CD4-positive, CD25-positive, alpha-beta regulatory T cell (primary cell): ENCODE measurements around the gene CYB561. TPM values are rescaled to one million over a fixed set of nuclear protein-coding genes. Genes with fewer than 3 reads are reported as not detected.

Source experiments
- ATAC-seq, 2 donors: fragments of 150-1000 bp; cut with Tn5 transposase; one replicate each; pipeline ENCODE4 v1.10.0; 2021; ENCODE audit warnings: low read depth in 2 of 2, moderate number of reproducible peaks in 2 of 2, moderate library complexity in 1 of 2
- DNase-seq, 3 donors: peaks; one replicate each; pipeline versions ENCODE4 v3.0.0 to v3.0.0-alpha.2; 2012 to 2022; ENCODE audit warnings: mixed read lengths in 1 of 3
- H3K27ac ChIP-seq: one replicate; pipeline ENCODE4 v1.7.0; 2013; ENCODE audit warnings: mild to moderate bottlenecking, low read length; ENCODE audit not compliant: insufficient read depth, poor library complexity, severe bottlenecking
- H3K27me3 ChIP-seq: one replicate; pipeline ENCODE4 v1.7.0; 2013; ENCODE audit warnings: low read length; ENCODE audit not compliant: control insufficient read depth, insufficient read depth
- H3K36me3 ChIP-seq: one replicate; pipeline ENCODE4 v1.7.0; 2013; ENCODE audit warnings: mild to moderate bottlenecking, low read length, moderate library complexity; ENCODE audit not compliant: control insufficient read depth, insufficient read depth
- H3K4me1 ChIP-seq: 2 replicates; pipeline ENCODE4 v1.7.0; 2013; ENCODE audit warnings: mild to moderate bottlenecking, low read length; ENCODE audit not compliant: insufficient read depth, control insufficient read depth, poor library complexity, severe bottlenecking
- H3K4me3 ChIP-seq: one replicate; pipeline ENCODE4 v1.7.0; 2013; ENCODE audit warnings: low read depth, mild to moderate bottlenecking, low read length, moderate library complexity
- H3K9me3 ChIP-seq, 2 experiments: 1 replicate in 1 of 2; 2 replicates in 1 of 2; pipeline ENCODE4 v1.7.0; 2013; ENCODE audit warnings: low read length in 2 of 2, mild to moderate bottlenecking in 1 of 2, moderate library complexity in 1 of 2; ENCODE audit not compliant: control insufficient read depth in 2 of 2
- H3K27ac Mint-ChIP-seq, 3 donors: one replicate each; pipeline ENCODE4 v1.8.0; 2020 to 2022; ENCODE audit warnings: mild to moderate bottlenecking in 3 of 3, mixed read lengths in 3 of 3, moderate library complexity in 2 of 3
- H3K27me3 Mint-ChIP-seq: one replicate; pipeline ENCODE4 v1.8.0; 2022; ENCODE audit warnings: mild to moderate bottlenecking, mixed read lengths
- H3K36me3 Mint-ChIP-seq: one replicate; pipeline ENCODE4 v1.8.0; 2020; ENCODE audit warnings: mixed read lengths
- H3K4me1 Mint-ChIP-seq, 4 donors: one replicate each; pipeline ENCODE4 v1.8.0; 2020 to 2022; ENCODE audit warnings: mixed read lengths in 4 of 4, mild to moderate bottlenecking in 1 of 4
- H3K4me3 Mint-ChIP-seq, 4 donors: one replicate each; pipeline ENCODE4 v1.8.0; 2020 to 2022; ENCODE audit warnings: mild to moderate bottlenecking in 4 of 4, mixed read lengths in 4 of 4, moderate library complexity in 3 of 4
- H3K9me3 Mint-ChIP-seq, 7 donors: one replicate each; pipeline ENCODE4 v1.8.0; 2020 to 2022; ENCODE audit warnings: mixed read lengths in 7 of 7, mild to moderate bottlenecking in 3 of 7, moderate library complexity in 2 of 7
- polyA plus RNA-seq, 4 donors: library from polyadenylated mRNA; unstranded; fragments of 300-500 nt; fragmentation: Illumina TruSeq; gene quantifications; one replicate each; pipeline ENCODE4 v1.2.3, GENCODE V29; 2021
- total RNA-seq: library from RNA; stranded (reverse); gene quantifications from one replicate; pipeline ENCODE4 v1.2.3, GENCODE V29; 2022

The CYB561 gene
- total and polyA plus RNA-seq, 5 donors from 2014 or later: 0.28 to 6.1 (median 0.97) TPM

DNA sequence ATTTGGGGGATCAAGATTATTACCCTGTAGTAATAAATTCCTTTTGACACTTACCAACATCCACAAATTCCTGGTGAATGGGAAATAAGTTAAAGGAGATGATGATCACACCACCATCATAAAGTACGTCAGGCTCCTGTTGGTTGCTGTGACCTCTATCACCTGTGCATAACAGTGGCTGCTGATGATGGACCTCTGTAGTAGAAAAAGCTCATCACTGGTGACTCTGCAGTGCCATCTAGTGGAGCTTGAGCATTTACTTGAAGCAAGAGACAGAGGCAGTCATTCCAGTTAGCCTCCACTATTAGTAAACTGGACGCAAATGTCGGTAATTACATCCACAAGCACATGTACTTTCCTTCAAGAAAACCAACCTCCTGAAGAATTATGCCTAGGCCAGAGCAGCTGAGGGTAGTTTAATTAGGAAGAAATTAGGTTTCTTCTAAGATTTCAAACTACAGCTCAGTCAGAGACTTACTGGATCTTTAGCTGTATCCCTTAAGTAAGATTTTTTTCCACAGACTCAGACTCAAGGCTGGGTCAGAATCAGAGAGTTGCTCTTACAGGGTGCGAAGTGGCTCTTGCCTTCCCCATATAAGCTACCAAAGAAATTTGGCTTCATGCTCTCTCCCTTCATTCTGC, 39.3 kb downstream of the CYB561 start:
- H3K36me3 Mint-ChIP-seq: peaks cover 3% of the 10 kb centered on the region
- peak; percentile 84 to 87 for ATAC-seq
- H3K27ac ChIP-seq: no peak overlapping the region

DNA sequence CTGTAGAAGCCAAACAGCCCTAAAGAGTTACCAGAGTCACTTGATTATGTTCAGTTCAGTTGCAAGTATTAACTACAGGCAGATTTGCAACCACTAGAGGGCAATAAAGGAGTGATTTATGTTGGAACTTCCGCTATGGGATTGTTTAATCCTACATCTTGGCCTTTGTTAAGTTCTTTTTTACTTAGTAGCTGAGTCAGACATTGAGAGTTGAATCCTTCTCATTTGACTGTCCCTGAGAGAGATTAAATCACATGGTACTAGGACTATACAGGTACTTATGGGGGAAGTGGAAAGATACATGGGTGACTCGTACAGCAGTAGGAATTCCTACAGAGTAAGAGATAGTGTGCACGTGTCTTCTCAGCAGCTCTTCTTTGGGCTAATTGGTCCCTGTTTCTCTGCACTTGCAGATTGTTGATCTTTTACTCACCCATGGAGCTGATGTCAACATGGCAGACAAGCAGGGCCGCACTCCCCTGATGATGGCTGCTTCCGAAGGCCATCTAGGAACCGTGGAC, 40.3 kb downstream of the CYB561 start:
- peak in 2 of 3 donors; percentile 29 to 66 for DNase-seq
- no peak overlapping the region for H3K27ac Mint-ChIP-seq

More for the DNA sequence above, 39.3 kb downstream of the CYB561 start:
- Histone ChIP-seq H3K4me3 (no peak overlapping the region), H3K27me3 (no peaks in the 10 kb centered on the region), H3K4me1 (no peaks in the 10 kb centered on the region), H3K36me3 (no peaks in the 10 kb centered on the region), H3K9me3 (no peaks in the 10 kb centered on the region)
- H3K4me3 Mint-ChIP-seq: no peak overlapping the region
- peak overlapping the region in 1 of 3 donors; percentile 11 for H3K27ac Mint-ChIP-seq
- no peaks in the 10 kb centered on the region for H3K27me3 Mint-ChIP-seq
- peaks cover 0 to 4% (median 1%) of the 10 kb centered on the region in 4 donors for H3K4me1 Mint-ChIP-seq
- H3K9me3 Mint-ChIP-seq: no peaks in the 10 kb centered on the region
- peak; percentile 46 to 87 (median 68) for DNase-seq

DNA sequence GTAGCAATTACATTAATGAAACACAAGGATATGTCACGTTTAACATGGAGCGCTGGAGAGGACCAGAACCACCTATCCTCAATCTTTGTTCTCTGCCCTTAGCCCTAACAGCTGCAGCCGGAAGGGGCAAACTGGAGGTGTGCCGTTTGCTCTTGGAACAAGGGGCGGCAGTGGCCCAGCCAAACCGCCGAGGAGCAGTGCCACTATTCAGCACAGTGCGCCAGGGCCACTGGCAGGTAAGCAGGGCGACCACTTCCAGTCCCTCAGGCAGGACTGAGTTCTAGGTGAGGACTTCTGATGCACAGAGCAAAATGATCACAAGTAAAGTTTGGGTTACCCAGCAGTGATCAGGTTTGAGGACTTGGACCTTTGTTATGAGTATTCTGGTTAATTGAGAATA, 41.1 kb downstream of the CYB561 start:
- no peak for DNase-seq
- Histone ChIP-seq H3K4me1 (no peaks in the 10 kb centered on the region), H3K9me3 (no peaks in the 10 kb centered on the region), H3K27me3 (no peaks in the 10 kb centered on the region), H3K36me3 (no peaks in the 10 kb centered on the region), H3K27ac (no peak overlapping the region), H3K4me3 (no peak overlapping the region)
- Mint-ChIP-seq H3K36me3 (no peaks in the 10 kb centered on the region), H3K9me3 (no peaks in the 10 kb centered on the region), H3K4me1 (peaks cover 0 to 4% (median 1%) of the 10 kb centered on the region in 4 donors), H3K4me3 (no peak overlapping the region), H3K27me3 (no peaks in the 10 kb centered on the region), H3K27ac (no peak overlapping the region)
- no peak for ATAC-seq

More for the DNA sequence above, 40.3 kb downstream of the CYB561 start:
- ATAC-seq: no peak
- no peak overlapping the region for H3K4me3 Mint-ChIP-seq
- Histone ChIP-seq H3K36me3 (no peaks in the 10 kb centered on the region), H3K4me1 (no peaks in the 10 kb centered on the region), H3K9me3 (no peaks in the 10 kb centered on the region), H3K27me3 (no peaks in the 10 kb centered on the region), H3K4me3 (no peak overlapping the region), H3K27ac (no peak overlapping the region)
- H3K4me1 Mint-ChIP-seq: peaks cover 0 to 4% (median 1%) of the 10 kb centered on the region in 4 donors
- H3K27me3 Mint-ChIP-seq: no peaks in the 10 kb centered on the region
- no peaks in the 10 kb centered on the region for H3K9me3 Mint-ChIP-seq
- peaks cover under 1% of the 10 kb centered on the region for H3K36me3 Mint-ChIP-seq

DNA sequence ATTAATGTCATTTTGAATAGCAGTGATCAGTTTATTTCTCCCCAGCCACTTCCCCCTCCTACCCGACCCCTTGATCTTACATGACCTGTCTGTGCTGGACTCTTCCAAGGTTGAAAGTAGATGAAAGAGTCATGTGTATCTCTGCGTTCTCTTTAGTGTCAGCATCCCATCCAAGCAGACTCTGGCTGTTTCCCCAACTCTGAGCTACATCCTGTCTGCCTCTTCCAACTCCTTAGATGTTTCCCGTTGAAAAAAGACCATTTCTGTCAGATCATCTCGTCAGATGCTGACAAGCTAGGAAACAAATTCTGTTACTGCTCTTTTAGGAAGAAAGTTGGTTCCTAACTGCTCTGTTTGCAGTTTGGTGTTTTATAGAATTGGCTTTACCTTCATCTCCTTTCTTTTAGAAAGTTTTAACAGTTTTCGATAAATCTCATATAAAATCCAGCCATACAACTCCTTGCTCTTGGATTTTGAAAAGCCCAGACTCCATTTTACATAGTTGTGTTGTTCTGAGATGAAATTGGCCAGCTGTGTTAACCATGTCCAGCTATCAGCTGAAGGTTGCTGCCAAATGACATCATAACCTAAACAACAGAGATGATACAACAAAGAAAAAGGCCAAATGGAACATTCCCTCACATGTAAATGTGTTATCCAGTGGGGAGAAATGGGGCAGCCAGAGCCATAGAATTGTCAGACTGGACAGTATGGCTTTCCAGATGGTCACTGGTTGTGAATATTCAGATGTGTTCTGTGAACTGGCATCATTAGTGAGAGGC, 43.5 kb downstream of the CYB561 start:
- Histone ChIP-seq H3K27me3 (no peaks in the 10 kb centered on the region), H3K9me3 (no peaks in the 10 kb centered on the region), H3K27ac (no peak overlapping the region), H3K4me3 (no peak overlapping the region), H3K36me3 (no peaks in the 10 kb centered on the region), H3K4me1 (no peaks in the 10 kb centered on the region)
- Mint-ChIP-seq H3K27ac (no peak overlapping the region), H3K36me3 (no peaks in the 10 kb centered on the region), H3K4me1 (peaks cover 0 to 4% (median 1%) of the 10 kb centered on the region in 4 donors), H3K9me3 (no peaks in the 10 kb centered on the region), H3K27me3 (no peaks in the 10 kb centered on the region), H3K4me3 (no peak overlapping the region)
- ATAC-seq (no peak), DNase-seq (no peak)

DNA sequence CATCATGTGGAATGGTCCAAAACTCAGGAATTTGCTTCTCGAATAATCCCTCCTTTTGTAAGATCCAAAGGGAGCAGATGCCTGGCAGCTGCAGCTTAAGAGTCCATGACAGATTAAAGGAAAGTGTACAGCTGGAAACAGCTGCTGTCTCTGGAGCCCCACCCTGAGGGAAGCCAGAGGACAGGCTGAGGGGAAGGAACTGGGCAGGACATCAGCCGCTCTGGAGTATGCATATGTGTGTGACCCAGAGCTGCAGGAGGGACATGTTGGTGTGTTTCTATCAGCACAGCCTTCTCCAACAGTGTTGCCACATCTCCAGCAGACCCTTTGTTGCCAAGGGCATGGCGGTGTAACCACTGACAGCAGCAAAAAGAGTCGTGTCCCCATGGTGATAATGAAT, 46.2 kb downstream of the CYB561 start:
- no peak overlapping the region for H3K4me3 ChIP-seq
- Mint-ChIP-seq H3K4me1 (no peaks in the 10 kb centered on the region), H3K36me3 (peaks cover 3% of the 10 kb centered on the region), H3K4me3 (no peak overlapping the region), H3K9me3 (no peaks in the 10 kb centered on the region), H3K27me3 (no peaks in the 10 kb centered on the region), H3K27ac (no peak overlapping the region)
- H3K27me3 ChIP-seq: no peaks in the 10 kb centered on the region
- no peak overlapping the region for H3K27ac ChIP-seq
- no peaks in the 10 kb centered on the region for H3K36me3 ChIP-seq
- DNase-seq (no peak), ATAC-seq (no peak)
- no peaks in the 10 kb centered on the region for H3K4me1 ChIP-seq
- no peaks in the 10 kb centered on the region for H3K9me3 ChIP-seq

DNA sequence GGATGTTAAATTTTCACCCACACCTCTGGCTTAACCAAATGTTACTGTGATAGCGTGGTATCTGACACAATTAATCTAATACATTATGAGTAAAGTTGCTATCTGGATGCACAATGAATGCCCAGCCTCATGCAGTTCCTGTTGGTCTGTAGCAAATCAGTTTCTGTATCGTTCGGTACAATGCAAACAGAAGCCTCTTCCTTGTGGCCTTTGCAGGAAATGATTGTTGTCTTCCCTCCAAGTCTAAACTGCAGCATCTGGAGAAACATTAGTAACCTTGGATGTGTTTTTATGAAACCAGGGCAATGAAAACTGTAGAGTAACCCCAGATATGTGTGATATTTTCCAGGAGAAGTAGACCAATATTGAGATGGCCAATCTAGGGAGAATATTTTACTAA, 46.8 kb downstream of the CYB561 start:
- Histone ChIP-seq H3K4me1 (no peaks in the 10 kb centered on the region), H3K9me3 (no peaks in the 10 kb centered on the region), H3K27ac (no peak overlapping the region), H3K36me3 (no peaks in the 10 kb centered on the region), H3K27me3 (no peaks in the 10 kb centered on the region), H3K4me3 (no peak overlapping the region)
- no peaks in the 10 kb centered on the region for H3K4me1 Mint-ChIP-seq
- ATAC-seq (no peak), DNase-seq (no peak)
- H3K4me3 Mint-ChIP-seq: no peak overlapping the region
- no peak overlapping the region for H3K27ac Mint-ChIP-seq
- H3K9me3 Mint-ChIP-seq: no peaks in the 10 kb centered on the region
- H3K27me3 Mint-ChIP-seq: no peaks in the 10 kb centered on the region
- peaks cover 3% of the 10 kb centered on the region for H3K36me3 Mint-ChIP-seq

DNA sequence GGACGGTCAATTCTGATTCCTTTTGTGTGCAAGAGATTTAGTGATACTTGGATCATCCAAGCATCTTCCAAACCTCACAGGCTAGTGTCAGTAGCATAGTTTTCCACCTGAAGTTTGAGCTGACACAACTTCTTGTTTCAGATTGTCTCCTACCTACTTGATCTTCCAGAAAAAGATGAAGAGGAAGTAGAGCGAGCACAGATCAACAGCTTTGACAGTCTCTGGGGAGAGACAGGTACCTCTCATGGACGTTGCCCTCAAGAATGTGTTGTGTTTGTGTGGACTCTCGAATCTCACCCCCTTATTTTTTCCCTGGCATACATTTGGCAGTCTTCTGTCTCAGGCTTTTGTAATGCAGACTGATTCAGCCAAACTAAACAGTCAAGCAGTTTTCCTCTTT, 47.4 kb downstream of the CYB561 start:
- no peak for DNase-seq
- Histone ChIP-seq H3K4me1 (no peaks in the 10 kb centered on the region), H3K4me3 (no peak overlapping the region), H3K27me3 (no peaks in the 10 kb centered on the region), H3K9me3 (no peaks in the 10 kb centered on the region), H3K36me3 (no peaks in the 10 kb centered on the region), H3K27ac (no peak overlapping the region)
- no peak for ATAC-seq
- Mint-ChIP-seq H3K27me3 (no peaks in the 10 kb centered on the region), H3K9me3 (no peaks in the 10 kb centered on the region), H3K4me3 (no peak overlapping the region), H3K27ac (no peak overlapping the region), H3K36me3 (peaks cover 8% of the 10 kb centered on the region), H3K4me1 (no peaks in the 10 kb centered on the region)
